NCI-H345 treated with DMSO at 0.1 percent for 48 hours (cell line): ENCODE results near the gene HCN2.
"Not testable (repeated sequence)": the region's sequence is repeated elsewhere in the genome, so short reads cannot be mapped to it uniquely, and the experiment has no call there.

Experiments used
- DNase-seq: peaks from one replicate; lab custom pipeline; 2025; ENCODE audit not compliant: unreplicated experiment; lab: John Stamatoyannopoulos, UW

Gene HCN2

DNA sequence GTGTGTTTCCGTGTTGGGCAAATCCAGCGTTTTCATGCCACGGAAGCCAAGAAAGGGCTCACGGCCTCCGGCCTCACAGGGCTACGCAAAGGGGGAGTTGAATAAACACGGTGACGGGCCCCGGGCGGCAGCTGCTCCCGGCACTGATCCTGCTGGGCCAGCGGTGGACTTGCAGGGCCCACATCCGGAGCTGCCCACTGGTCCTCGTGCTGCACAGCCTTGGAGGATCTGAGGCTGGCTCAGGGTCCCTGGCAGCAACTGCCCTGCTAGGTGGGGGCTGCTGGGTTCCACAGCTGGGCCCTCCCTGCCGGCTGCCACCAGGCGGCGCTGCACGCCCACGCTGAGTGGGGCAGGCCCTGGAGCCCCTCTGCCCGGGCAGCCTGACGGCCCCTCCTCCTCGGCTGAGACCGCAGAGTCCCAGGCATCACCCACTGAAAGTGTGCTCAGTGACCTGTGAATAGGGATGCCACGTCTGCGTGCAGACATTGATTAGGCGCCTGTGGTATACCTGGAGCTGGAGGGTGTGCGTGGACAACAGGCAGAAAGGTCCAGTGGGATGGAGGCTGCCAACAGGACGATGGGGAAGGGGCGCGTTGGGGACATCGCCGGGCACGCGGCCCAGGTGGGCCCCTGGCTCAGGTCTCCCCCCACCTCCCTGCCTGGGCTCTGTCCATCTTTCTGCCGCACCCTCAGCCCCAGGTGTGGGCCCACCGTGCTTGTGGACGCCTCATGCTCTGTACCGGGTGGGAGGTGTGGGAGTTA lies 5.3 kb upstream of the HCN2 start:
- DNase-seq = no peak

DNA sequence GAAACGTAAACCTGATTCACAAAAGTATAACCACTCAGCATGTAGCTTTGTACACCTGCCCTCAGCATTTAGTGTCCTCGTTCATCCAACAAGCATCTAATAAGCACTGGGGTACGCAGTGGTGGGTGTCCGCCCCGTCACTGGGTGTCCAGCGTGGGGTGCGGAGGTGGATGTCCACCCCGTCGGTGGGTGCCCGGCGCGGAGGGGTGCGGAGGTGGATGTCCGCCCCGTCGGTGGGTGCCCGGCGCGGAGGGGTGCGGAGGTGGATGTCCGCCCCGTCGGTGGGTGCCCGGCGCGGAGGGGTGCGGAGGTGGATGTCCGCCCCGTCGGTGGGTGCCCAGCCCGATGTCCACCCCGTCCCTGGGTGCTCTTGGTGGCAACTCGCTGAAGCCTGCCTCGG lies 4.5 kb upstream of the HCN2 start:
- not testable (repeated sequence) for DNase-seq

DNA sequence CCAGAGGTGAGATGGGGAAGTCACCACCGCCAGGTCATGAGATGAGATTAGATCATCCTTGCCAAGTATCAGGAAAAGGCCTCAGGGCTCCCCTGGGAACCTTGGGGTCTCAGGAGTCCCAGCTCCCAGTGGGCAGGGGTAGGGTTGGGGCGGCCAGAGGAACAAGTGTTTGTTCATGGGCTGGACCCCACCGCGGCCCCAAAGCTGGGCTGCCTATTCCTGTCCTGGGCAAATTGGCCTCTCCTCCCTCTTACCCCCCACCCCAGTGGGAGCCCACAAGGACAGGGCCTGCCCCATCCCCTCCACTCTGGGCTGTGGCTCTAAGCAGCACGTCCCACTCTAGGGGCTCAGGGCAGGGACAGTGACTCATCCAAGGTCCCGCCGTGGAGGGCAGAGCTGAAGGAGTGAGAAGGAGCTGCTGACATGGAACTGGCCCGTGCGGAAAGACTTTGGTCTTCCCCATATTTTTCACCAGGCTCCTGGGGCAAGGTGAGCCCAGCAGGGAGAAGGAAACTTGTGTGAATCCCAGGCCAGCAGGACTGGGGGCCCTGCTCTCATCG lies 4.0 kb upstream of the HCN2 start:
- DNase-seq = no peak

DNA sequence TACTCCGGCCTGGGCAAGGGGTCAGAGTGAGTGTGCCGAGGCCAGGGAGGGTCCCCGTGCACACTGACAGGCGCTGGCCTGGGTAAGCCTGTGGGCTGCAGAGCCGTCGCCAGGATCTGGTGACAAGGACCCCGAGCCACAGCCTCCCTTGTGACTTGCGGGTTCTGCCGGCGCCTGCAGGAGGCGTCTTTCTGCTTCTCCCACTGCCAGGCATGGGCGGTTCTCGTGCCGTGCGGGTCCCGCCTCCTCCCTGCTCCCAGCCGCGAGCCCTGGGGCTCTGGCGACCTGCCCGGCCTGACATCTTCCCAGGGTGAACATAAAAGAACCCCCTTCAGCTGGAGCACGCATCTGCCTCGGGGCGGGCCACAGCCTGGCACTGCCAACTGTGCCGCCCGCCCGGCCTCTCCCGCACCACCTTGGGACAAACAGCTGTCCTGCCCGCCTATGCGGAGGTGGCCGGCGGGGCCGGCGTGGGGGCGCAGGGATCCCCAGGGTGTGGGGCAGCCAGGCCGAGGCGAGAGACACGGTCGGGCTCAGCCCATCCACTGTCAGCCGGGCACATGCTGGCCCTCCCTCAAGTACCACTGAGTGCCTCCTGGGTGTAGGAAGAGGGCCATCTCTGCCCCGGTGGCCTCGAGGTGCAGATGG lies 1.5 kb upstream of the HCN2 start:
- peak; percentile 89 for DNase-seq

DNA sequence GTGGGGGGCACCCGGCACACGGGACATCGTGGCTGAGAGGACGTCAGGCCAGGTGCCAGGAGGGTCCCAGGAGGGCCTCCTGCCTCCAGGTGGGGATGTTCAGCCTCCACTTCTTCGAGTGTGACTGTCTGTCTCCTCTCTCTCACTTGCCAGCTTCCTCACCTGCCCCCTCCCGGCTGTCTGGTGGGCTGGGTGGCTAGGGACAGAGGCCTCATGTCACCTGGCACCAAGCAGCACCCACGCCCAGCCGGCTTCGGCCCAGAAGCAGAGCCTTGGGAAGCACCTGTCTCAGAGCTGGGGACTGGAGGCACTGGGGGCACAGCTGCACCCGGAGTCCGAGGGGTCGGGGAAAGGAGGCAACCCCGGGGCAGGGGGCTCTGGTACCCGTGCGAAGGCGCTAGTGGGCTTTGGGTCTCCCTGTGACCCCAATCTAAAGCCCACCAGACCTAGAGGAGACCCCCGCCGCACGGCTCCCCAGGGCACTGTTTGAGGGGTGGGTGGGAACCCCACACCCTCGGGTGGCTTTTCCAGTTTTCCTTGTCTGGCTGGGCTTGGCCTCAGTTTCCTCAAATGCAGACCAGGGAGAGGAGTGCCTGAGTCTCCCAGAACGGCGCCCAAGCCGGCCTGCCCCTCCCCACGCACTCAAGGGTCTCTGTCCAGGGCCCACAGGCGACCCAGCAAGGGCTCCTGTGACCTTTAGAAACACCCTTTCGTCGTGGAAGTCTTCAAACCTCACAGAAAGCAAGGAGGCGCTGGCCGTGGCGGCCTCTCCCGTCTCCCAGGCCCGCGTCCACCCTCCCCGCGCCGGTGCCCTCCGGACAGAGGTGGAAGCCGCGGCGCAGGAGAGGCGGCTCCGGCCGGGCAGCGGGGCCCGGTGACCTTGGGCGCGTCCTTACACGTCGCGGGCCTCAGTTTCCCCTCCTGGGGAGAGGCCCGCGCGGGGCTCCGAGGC lies 664 bp upstream of the HCN2 start:
- DNase-seq = peak; percentile 85

DNA sequence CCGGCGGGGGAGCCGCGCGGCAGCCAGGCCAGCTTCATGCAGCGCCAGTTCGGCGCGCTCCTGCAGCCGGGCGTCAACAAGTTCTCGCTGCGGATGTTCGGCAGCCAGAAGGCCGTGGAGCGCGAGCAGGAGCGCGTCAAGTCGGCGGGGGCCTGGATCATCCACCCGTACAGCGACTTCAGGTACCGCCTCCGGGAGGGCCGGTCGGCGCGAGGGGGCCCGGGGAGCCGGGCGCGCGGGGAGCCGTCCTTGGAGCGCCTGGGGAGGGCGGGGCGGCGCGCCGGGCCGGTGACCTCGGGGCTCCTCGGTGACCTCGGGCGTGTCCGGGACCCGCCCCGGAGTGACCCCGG lies 690 bp downstream of the HCN2 start:
- DNase-seq = no peak

DNA sequence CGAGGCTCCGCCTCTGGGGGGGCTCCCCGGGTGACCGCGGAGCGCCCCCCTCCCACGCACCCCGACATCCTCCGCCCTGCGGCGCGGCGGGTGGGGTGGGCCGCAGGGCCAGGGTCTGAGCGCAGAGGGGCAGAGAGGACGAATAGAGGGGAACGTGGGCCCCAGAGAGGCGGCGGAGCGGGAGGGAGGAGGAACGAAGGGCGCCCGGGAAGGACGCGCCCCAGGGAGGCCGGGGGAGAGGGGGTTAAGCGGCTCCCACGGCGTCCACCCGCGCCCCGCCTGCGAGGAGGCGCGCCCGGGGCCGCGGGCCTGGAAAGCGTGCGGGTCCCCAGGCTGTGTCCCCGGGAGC lies 1.0 kb downstream of the HCN2 start:
- DNase-seq = no peak

DNA sequence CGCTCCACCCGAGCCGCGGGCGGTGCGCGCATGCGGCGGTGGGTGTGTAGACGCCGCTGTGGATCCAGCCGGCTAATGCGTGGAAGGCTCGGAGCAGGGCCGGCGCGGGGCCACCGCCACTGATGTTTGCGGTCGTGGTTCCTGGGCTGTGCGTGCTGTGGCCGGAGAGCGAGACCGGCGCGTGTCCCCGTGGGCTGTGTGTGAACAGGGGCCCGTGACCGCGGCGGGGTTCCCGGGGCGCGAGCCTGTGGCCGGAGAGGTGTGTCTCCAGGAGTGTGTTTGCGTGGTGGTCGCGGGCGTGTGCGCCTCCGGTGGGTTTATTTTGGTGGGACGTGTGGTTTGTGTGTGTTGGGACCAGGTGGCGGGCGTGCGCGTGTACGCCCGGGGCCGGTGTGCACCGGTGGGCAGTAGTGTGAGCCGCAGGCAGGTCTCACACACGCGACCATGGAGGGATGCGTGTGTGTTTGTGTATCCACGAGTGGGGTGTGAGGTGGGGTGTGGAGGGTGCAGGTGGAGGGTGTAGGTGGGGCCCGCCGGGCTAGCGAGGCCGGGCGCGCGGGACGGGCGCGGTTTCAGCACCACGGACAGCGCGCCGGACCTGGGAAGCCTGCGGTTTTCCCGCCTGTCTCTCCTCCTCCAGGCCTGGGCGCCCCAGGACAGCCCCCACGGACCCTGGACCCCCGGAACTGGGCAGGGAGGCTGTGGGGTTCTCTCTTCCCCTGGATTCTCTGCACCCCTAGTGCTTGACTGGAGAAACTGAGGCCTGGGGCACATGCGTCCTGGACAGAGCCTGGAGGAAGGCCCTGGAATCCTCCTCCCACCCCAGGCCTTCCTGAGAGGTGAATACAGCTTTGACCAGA lies 1.6 kb downstream of the HCN2 start:
- no peak for DNase-seq

DNA sequence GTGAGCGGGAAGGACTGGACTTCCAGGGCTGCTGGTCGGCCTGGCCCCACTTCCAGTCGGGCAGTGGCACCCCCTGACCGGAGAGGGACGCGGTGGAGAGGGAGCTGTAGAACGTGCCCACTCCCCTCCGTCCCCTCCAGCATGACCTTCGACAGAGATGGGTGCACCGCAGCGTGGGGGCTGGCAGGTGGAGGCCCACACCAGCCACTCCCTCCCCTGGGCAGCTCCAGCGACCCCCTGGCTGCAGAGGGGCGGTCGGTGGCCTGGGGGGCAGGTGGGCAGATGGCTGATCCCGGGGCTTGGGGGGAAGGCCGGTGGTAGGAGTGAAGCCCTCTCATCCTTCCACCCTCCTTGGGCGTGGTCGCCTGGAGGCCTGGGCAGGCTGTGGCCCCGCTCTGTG lies 2.4 kb downstream of the HCN2 start:
- DNase-seq = no peak

DNA sequence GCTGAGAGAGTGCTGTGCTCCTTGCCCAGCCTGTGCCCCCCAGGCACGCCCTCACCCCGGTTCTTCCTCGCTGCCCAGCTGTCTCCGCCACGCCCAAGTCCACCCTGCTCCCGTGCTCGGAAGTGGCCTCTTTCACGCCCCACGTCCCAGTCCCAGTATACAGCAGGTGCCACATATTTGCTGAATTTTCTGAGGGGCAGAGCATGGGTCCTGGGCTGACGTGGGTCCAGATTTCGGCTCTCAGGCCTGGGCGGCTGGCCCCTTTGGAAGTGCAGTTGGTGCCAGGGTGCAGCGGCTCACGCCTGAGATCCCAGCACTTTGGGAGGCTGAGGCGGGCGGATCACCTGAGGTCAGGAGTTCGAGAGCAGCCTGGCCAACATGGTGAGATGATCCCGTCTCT lies 3.4 kb downstream of the HCN2 start:
- no peak for DNase-seq

DNA sequence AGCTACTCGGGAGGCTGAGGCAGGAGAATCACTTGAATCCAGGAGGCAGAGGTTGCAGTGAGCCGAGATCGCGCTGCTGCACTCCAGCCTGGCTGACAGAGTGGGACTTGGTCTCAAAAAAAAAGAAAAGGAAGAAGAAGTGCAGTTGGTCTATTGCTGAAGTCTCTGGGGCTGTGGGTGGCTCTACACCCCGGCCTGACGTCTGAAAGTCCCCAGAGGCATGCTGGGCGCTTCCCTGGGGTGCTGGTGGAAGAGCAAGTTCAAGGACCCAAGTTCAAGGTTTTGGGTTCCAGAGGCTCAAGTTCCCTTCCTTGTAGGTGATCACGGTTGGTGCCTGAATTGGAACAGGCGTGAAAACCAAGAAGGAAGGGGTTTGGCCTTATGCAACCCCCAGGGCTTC lies 3.8 kb downstream of the HCN2 start:
- no peak for DNase-seq

DNA sequence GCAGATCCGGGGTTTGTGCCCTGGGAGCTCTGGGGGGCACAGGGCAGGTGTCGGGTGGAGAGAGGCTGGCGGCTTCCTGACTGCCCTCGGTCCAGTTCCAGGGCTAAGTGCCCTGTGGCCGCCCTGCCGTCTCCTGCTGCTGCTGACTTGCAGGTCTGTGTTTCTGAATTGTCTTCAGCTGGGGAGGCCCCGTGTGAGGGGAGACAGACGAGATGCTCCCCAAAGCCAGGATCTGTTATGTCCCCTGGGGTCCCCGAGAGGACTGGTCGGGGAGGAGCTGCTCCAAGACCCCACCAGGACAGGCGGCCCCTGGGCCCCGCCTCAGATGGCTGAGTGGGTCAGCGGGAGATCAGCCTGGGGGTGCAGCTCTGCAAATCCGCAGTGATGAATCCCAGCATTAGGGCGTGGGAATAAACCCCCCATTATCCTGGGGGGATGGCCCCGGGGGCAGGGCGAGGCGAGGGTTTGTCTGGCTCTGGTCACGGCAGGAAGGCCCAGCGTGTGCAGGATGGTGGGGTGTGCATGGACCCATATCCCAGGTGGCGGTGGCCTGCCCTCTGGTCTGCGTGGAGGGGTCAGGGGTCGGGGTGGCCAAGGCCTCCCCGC lies 4.7 kb downstream of the HCN2 start:
- no peak for DNase-seq

DNA sequence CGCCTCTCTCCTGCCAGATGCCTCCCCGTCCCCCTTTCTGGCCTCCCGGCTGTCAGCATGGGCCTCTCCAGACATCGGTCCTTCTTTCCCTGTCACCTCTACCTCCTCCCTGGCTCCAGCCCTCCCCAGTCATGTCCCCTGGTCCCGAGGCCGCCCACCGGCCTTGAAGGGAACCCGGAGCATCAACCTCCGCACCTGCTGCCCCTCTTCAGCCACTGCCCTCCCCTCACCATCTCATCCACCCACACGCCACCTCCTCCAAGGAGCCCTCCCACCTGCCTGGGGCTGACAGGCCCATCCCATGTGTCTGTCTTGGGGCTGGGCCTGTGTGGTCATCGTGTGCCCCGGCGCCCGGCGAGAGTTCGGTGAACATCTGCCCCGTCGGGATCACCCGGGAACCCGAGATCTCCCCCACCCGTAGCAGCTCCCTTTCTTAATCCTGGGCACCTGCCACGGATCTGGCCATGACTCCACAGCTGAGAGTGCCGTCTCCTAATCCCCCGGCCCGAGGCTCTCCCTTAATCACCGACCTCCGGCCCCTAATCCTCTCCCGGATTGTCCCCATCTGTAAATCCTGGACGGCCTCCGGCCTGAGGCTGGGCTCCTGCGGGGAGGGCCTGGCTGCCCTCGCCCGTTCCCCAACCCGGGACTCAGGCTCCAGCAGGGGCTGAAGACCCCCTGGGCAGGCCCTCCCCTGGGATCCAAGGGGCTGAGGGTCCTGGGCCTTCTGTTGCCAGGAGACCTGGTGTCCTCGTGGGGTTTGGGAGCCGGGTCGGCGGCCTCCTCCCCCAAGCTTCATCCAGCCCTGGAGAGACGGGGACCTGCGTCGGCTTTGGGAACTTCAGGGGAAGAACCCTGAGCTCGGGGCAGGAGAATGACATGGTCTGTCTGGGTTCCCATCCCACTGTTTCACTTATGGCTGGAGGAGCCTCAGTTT lies 5.9 kb downstream of the HCN2 start:
- no peak for DNase-seq

DNA sequence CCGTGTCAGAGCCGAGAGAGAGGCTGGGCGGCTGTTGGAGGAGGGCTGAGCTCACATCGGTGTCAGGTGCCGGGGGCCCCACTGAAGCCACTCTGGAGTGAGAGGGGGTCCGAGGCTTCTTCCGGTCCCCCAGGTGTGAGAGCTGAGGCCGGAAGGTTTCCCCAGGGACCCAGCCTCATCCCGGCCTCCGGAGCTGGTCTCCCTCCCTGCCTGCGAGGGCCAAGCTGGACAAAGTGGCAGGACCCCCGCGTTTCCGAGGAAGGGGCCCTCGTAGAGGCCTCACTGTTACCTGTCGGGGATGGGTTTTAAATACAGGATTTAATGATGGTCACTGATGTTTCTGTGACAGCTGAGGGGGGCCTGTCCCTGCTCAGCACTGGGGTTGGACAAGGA lies 6.6 kb downstream of the HCN2 start:
- no peak for DNase-seq

DNA sequence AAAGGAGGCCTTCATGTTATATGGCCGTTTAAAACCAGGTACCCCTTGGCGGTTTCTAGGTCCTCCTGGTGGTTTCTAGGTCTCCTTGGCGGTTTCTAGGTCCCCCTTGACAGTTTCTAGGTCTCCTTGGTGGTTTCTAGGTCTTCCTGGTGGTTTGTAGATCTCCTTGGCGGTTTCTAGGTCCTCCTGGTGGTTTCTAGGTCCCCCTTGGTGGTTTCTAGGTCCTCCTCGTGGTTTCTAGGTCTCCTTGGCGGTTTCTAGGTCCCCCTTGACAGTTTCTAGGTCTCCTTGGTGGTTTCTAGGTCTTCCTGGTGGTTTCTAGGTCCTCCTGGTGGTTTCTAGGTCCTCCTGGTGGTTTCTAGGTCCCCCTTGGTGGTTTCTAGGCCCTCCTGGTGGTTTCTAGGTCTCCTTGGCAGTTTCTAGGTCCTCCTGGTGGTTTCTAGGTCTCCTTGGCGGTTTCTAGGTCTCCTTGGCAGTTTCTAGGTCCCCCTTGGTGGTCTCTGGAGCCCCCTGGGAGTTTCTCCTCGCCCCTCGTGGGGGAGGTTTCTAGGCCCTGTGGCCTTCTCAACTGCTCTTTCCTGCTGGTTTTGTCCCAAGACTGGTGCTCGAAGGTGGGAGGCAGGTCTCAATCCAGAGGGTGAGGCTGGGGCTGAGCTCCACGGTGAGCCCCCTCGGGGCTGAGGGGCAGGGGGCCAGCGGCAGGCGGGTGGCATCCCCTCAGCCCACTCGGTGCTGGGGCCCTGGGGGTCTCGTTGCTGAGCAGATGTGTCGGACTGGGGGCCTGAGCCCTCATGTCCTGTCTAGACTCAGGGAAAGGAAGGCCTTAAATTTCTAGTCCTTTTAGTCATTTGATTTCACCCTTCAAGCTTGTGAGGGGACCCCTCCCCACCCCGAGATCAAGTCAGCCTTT lies 8.0 kb downstream of the HCN2 start:
- DNase-seq = no peak

DNA sequence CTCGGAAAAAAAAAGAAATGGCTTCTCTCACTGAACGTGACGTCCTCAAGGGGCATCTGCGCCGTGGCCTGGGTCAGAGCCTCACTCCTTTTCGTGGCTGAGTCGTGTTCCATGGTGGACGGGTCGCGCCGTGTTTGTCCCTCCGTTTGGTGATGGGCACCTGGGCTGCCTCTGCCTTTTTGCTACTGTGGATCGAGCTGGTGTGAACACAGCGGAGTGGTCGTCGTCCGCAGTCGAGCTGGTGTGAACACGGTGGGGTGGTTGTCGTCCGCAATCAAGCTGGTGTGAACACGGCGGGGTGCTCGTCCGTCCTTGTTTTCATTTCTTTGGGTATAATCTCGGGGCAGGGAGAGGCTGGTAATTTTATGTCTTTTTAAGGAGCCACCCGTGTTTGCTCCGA lies 11.6 kb downstream of the HCN2 start:
- no peak for DNase-seq

DNA sequence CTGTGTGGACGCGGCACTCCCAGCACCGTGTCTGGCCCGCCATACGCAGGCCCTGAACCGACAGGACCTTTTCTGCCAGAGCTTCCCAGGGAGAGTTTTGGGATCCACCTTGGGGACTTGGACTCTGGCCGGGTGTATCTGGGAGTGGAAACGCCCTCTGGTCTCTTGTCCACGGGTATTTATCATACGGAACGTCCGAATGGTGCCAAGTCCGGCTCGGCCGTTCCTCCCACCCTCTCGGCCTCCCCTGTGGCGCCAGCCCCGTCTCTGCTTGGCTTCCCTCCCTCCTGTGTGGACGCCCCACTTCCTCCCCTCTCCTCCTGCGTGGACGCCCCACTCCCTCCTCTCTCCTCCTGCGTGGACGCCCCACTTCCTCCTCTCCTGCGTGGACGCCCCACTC lies 12.1 kb downstream of the HCN2 start:
- no peak for DNase-seq
